DMS114 treated with DMSO at 0.1 percent for 48 hours (cell line): ENCODE results near the gene FASN.

Experiments used
- DNase-seq: peaks from one replicate; lab custom pipeline; 2025; ENCODE audit not compliant: unreplicated experiment; lab: John Stamatoyannopoulos, UW

The FASN gene

GRCh38 chr17:82059272-82060000 lies 38.6 kb downstream of the FASN start:
- no peak for DNase-seq

GRCh38 chr17:82058855-82059249 lies 39.2 kb downstream of the FASN start:
- DNase-seq: no peak

GRCh38 chr17:82058230-82058854 lies 39.7 kb downstream of the FASN start:
- DNase-seq: no peak

- no peak for DNase-seq
Observed at GRCh38 chr17:82056729-82057621, 41.1 kb downstream of the FASN start.

- no peak for DNase-seq
Observed at GRCh38 chr17:82055965-82056728, 41.9 kb downstream of the FASN start.

- no peak for DNase-seq
Observed at GRCh38 chr17:82055023-82055964, 42.7 kb downstream of the FASN start.

- DNase-seq: no peak
Observed at GRCh38 chr17:82054351-82055022, 43.5 kb downstream of the FASN start.

GRCh38 chr17:82053556-82054263 lies 44.3 kb downstream of the FASN start:
- DNase-seq: no peak

GRCh38 chr17:82053130-82053529 lies 44.9 kb downstream of the FASN start:
- DNase-seq: no peak

- DNase-seq: no peak
Observed at GRCh38 chr17:82052638-82053059, 45.4 kb downstream of the FASN start.

GRCh38 chr17:82051776-82052637 lies 46.0 kb downstream of the FASN start, which contains the start of the genes GPS1 and RFNG:
Gene GPS1 (plus strand): TSS chr17:82051898. CDS start chr17:82051932, 34 bp downstream.
Gene RFNG (minus strand): TSS chr17:82051811. CDS start chr17:82051766, 45 bp downstream.
- peak; percentile 45 for DNase-seq

GRCh38 chr17:82050761-82051641 lies 47.0 kb downstream of the FASN start:
- DNase-seq: no peak

GRCh38 chr17:82050152-82050760 lies 47.8 kb downstream of the FASN start:
- DNase-seq: no peak

- DNase-seq: no peak
Observed at GRCh38 chr17:82049521-82049971, 48.5 kb downstream of the FASN start.

- DNase-seq: no peak
Observed at GRCh38 chr17:82049106-82049505, 48.9 kb downstream of the FASN start.

- DNase-seq: no peak
Observed at GRCh38 chr17:82048571-82048971, 49.5 kb downstream of the FASN start.
